ENCODE measurements around the gene PXMP4. TPM values are rescaled to one million over a fixed set of nuclear protein-coding genes. Genes with fewer than 3 reads are reported as not detected.

Gene PXMP4
- polyA plus RNA-seq, 2 of the 4 experiments (the other 2 are of a cell fraction) = 4.5 to 6.6 TPM

GRCh38 chr20:33667245-33667675 lies 52.9 kb downstream of the PXMP4 start (continued):
- no peak for TF ChIP-seq EP300 (IDR thresholded peaks at IDR 0.05)

- ATAC-seq = no peak
- Histone ChIP-seq H3K4me2 (no peak within 1 kb of the TSS), H3K4me3 (no peak within 1 kb of the TSS), H3K4me1 (peaks cover 15% of the 10 kb centered on the region), H3K9me3 (no peaks in the 10 kb centered on the region), H3K27ac (no peak within 1 kb of the TSS)
- no peak for DNase-seq (ENCODE audit: low read depth in 1 of 2, low spot score in 1 of 2)
- 93% methylated on average over 48 of the region's 50 CpGs for WGBS (ENCODE audit: missing lambda C conversion rate)
- POLR2A ChIA-PET = no interaction called here
- no peak for TF ChIP-seq EHMT2 (IDR thresholded peaks at IDR 0.05; ENCODE audit: low read depth)
- TF ChIP-seq ZFP36 (IDR thresholded peaks at IDR 0.05; ENCODE audit: borderline replicate concordance, partially characterized antibody) = no peak
- TF ChIP-seq JUNB (IDR thresholded peaks at IDR 0.05) = no peak
- no peak for TF ChIP-seq JUN (IDR thresholded peaks at IDR 0.05)
- TF ChIP-seq GATA3 (IDR thresholded peaks at IDR 0.05; ENCODE audit: borderline replicate concordance) = no peak
- TF ChIP-seq CBX8 (IDR thresholded peaks at IDR 0.05) = no peak
- no peak for TF ChIP-seq HMGXB4 (CRISPR knock-in tag; IDR thresholded peaks at IDR 0.05; ENCODE audit: borderline replicate concordance)
- TF ChIP-seq HOXB5 (CRISPR knock-in tag; IDR thresholded peaks at IDR 0.05) = no peak
- no peak for TF ChIP-seq NR3C1 (IDR thresholded peaks at IDR 0.05)
- TF ChIP-seq REST (IDR thresholded peaks at IDR 0.05) = no peak
- TF ChIP-seq RCOR1 (IDR thresholded peaks at IDR 0.05; ENCODE audit: low read depth, low read length) = no peak
- TF ChIP-seq RARB (CRISPR knock-in tag; IDR thresholded peaks at IDR 0.05) = no peak
- TF ChIP-seq ESRRA (IDR thresholded peaks at IDR 0.05; ENCODE audit: borderline replicate concordance, low read length) = no peak
- no peak for TF ChIP-seq BCL3 (IDR thresholded peaks at IDR 0.05)
- CTCF ChIA-PET = interaction anchor here (0.8 to 2.2 kb wide), 6 partner anchors 10 to 209 kb away, joined by 3 to 9 read pairs (median 4); no protein-coding TSS in a partner anchor
- FAIRE-seq = no peak
Measured at GRCh38 chr20:33666293-33667244, 53.5 kb downstream of the PXMP4 start, which contains the start of gene ACTL10. Gene ACTL10 (plus strand): TSS chr20:33666943. CDS start chr20:33667498, 555 bp downstream.

- POLR2A ChIA-PET = interaction anchor here (1.3 to 2.2 kb wide), 4 partner anchors 10 to 67 kb away, joined by 3 to 14 read pairs (median 6); partner anchors contain the start of genes PXMP4 and ZNF341
- Histone ChIP-seq H3K4me3 (no peak overlapping the region), H3K9me3 (no peaks in the 10 kb centered on the region), H3K27ac (peak overlapping the region in 1 of 2 experiments; percentile 95; a peak in 3 of 6 replicates), H3K4me2 (peak overlapping the region; percentile 99; the same call in 2 of the 3 replicates), H3K4me1 (peaks cover 15% of the 10 kb centered on the region)
- WGBS (ENCODE audit: missing lambda C conversion rate) = 95% methylated on average over 2 of the region's 2 CpGs
- DNase-seq (ENCODE audit: low read depth in 1 of 2, low spot score in 1 of 2) = no peak
- no peak for ATAC-seq
- peak; percentile 84 for TF ChIP-seq MAFK (IDR thresholded peaks at IDR 0.05; ENCODE audit: partially characterized antibody)
- no peak for TF ChIP-seq HES2 (IDR thresholded peaks at IDR 0.05)
- CTCF ChIA-PET = interaction anchor here (0.9 to 3.3 kb wide), 3 partner anchors 12 to 405 kb away, joined by 3 to 28 read pairs (median 15); no protein-coding TSS in a partner anchor
- no peak for FAIRE-seq
Measured at GRCh38 chr20:33664762-33665144, 55.4 kb downstream of the PXMP4 start.

All from A549 (cell line).